Duodenal mucosa (tissue), 2 donors: ENCODE data around the gene GTF2A2.

Experiments
- H3K27ac ChIP-seq: one replicate; pipeline ENCODE4 v1.7.0; 2013; ENCODE audit warnings: low read depth, low read length
- H3K27me3 ChIP-seq, 2 donors: one replicate each; pipeline ENCODE4 v1.7.0; 2013; ENCODE audit warnings: low read length in 2 of 2, control low read depth in 1 of 2; ENCODE audit not compliant: insufficient read depth in 2 of 2, control insufficient read depth in 1 of 2
- H3K36me3 ChIP-seq, 2 donors: one replicate each; pipeline ENCODE4 v1.7.0; 2013; ENCODE audit warnings: low read length in 2 of 2, control low read depth in 1 of 2; ENCODE audit not compliant: insufficient read depth in 2 of 2, control insufficient read depth in 1 of 2
- H3K4me1 ChIP-seq, 2 donors: one replicate each; pipeline ENCODE4 v1.7.0; 2013; ENCODE audit warnings: low read length in 2 of 2, control low read depth in 1 of 2; ENCODE audit not compliant: insufficient read depth in 2 of 2, control insufficient read depth in 1 of 2
- H3K4me3 ChIP-seq, 2 donors: one replicate each; pipeline ENCODE4 v1.7.0; 2013; ENCODE audit warnings: low read length in 2 of 2, low read depth in 1 of 2
- H3K9ac ChIP-seq, 2 donors: one replicate each; pipeline ENCODE4 v1.7.0; 2013; ENCODE audit warnings: low read length in 2 of 2, low read depth in 1 of 2
- H3K9me3 ChIP-seq, 2 donors: one replicate each; pipeline ENCODE4 v1.7.0; 2013; ENCODE audit warnings: low read length in 2 of 2, control low read depth in 1 of 2; ENCODE audit not compliant: control insufficient read depth in 1 of 2

The GTF2A2 gene

DNA sequence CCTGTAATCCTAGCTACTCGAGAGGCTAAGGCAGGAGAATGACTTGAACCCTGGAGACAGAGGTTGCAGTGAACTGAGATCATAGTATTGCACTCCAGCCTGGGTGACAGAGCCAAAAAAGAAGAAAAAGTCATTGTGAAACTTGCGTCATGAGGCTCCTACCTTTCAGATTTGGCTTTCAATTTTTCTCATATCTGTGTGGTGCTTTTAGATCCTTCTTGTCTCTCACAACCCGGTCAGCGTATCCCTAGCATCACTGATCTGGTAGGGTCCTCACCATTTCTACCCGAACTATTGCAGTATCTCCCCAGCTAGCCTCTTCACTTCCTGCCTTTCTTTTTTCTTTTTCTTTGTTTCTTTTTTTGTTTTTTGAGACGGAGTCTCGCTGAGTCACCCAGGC, 67.3 kb downstream of the GTF2A2 start:
- Histone ChIP-seq H3K27ac (no peak overlapping the region), H3K4me3 (no peak overlapping the region), H3K36me3 (no peaks in the 10 kb centered on the region), H3K9ac (no peak overlapping the region), H3K9me3 (no peaks in the 10 kb centered on the region), H3K4me1 (peaks cover 15 to 28% of the 10 kb centered on the region in 2 donors), H3K27me3 (no peaks in the 10 kb centered on the region)
